Right renal cortex interstitium (tissue), 3 donors: ENCODE measurements around the gene HLX. TPM values are rescaled to one million over a fixed set of nuclear protein-coding genes. Genes with fewer than 3 reads are reported as not detected.

Experiments
- DNase-seq, 3 donors: peaks; one replicate each; pipeline ENCODE4 v3.0.0-alpha.2; 2013; ENCODE audit warnings: low read depth in 3 of 3, low spot score in 2 of 3
- polyA plus RNA-seq, 3 donors: library from polyadenylated mRNA; unstranded; fragments of 120-200 nt; gene quantifications; one replicate each; pipeline ENCODE4 v1.2.1, GENCODE V29; 2013; ENCODE audit not compliant: insufficient read length in 3 of 3

The HLX gene
- polyA plus RNA-seq, 3 donors, result 7.2 to 10.3 (median 9.4) TPM

GRCh38 chr1:220895412-220895946 is 16.2 kb downstream of the HLX start:
- no peak for DNase-seq

DNA sequence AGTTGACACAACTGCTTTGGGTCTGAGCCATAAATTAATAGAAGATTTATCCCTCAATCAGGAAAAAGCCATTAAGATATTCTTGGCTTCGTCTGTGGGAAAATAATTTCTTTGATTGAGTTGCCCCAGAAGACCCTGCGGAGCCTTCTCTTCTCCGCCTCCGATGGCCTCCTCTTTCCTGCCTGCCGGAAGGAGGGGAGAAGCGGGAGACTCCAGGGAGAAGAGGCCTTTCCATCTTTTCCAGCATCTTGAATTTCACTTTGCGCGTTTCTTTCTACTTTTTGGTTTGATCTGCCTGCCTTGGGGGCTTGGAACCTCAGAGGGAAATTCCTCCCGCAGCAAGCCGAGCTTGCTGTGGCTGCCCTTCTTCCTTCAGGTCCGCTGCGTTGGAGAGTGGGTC is 16.8 kb downstream of the HLX start:
- DNase-seq, result no peak

DNA sequence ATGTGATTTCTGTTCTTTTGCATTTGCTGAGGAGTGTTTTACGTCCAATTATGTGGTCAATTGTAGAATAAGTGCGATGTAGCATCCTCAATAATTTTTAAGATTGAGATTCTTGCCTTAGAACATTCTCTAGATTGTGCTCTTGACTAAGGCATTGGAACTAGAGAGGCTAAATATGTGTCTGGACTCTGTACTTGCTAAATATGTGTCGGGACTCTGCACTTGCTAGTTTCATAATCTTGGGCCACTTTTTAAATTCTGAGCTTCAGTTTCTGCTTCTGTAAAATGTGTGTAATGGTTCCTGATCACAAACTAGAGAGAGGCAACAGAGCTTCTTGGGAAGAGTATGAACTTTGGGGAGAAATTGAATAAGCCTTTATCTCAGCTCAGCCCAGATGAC is 21.6 kb downstream of the HLX start:
- no peak for DNase-seq

DNA sequence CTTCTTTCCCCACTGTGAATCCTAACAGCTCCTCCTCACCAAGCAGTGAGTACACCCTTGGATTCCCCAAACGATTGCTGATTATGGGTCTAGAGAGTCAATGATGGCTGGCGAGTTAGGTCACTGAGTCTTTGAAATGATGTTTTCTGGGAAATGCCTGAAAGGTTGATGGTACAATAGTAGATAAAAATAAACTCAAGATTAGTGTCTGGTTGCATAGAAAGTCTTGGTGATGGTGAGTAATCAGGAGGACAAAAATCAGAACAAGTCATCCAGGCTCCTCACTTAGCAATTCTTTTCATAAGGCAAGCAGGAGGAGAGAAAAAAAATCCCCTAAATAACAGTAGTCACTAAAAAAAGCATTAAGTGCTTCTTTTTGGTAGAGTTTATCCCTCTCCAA is 22.6 kb downstream of the HLX start:
- no peak for DNase-seq

GRCh38 chr1:220902916-220903315 is 23.7 kb downstream of the HLX start:
- no peak for DNase-seq

DNA sequence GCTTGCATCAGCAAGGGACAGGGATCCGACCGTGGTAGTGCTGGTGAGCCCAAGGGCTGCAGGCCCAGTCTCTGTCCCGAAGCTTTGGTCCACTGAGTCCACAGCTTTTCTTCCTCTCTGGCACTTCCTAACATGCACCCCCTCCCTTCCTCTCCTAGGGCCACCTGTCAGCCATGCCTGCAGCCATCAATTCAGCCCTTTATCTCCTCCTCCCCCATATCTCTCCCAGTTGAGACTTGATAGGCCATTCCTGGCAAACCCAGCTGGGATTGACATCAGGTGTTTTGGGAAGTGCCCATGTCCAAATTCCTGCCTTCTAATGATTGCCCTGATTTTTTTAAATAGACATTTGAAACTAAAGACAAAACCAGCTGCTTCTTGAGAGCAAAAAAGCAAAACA is 25.6 kb downstream of the HLX start:
- DNase-seq, result no peak

DNA sequence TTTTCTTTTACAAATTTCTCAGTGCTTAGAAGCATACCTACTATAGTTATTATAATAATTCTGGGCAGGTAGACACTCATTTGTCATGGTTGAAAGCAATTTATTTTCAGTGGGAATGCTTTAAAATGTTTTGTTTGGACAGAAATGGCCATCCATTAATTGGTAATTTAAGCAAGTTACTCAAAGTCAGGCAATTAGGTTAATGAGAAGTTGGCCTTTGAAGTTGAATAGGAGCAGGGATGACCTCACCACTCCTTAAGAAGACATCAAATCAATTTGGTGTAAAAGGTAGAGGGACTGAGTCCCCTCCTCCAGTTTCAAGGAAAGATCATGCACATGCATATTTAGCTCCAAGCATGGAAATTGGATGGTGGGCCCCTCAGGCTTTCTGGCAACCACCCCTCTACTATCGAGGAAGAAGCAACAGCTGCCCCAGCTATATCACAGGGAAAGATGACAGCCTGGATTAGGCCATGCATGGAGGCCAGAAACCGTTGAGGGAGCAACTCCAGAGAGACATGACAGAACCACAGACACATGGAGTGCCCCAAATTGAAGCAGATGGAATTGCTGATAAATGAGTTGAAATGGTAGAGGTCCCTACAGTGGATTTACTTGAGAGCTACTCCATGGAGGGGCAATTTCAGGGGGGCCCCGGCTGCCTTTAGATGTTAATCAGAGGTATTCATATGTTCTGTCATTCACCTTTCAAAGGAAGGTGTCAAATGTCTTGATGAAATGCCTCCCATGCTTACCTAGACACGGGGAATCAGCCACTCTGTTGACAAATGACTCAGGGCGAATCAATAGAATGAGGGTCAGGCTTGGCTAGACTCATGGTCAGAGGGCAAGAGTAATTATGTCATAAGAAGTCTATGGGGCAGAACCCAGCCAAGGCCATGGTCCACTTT is 26.7 kb downstream of the HLX start:
- no peak for DNase-seq

DNA sequence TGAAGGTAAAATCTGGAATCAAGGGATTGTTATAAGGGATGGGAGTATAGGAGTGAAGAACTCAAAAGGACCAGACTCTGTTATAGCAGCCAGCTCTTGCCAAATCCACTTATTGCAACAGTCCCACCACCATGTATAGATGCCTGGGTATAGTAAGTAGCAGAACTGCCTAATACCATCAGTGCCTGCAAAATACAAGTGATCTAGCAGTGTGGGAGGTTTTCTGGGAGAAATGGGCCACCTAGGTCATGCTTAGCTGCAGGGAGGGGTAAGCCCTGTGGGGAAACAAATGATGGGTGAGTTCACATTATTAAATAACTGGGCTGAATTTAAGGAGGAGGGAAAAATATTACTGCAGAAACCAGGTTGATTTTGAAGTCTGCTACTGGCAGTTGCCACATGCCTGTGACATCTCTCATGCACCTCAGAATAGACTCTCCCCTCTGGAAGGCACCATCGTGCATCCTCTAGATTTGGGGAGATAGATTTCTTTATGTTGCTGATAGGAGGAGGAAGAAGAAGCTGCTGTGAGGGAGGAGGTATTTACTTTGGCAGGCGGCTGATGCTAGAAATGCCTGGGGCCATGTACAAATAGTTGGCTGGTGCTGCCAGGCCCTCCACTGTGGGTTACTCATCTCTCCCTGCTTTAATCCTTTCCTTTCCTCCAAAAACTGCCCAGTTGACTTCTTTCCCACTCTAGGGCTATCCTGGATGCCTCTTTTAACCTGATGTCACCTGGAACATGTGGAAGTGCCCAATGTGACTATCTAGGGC is 27.5 kb downstream of the HLX start:
- DNase-seq, result no peak

DNA sequence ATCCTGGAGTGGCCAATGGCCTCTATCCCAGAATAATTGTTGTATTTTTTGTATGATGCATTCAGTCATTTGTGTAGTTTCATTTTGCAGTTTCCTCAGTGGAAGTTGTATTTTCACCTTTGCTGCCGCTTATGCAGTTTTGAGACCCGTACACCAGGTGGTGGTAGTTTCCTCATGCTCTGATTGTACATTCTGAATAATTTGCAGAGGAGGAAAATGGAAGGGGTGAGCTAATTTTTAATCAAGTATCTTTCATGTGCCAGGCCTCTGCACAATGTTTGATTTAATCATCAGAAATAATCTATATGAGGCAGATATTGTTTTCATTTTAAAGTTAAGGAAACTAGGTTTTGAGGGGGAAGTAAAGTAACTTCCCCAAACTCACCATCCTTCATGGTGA is 29.5 kb downstream of the HLX start:
- DNase-seq, result no peak

DNA sequence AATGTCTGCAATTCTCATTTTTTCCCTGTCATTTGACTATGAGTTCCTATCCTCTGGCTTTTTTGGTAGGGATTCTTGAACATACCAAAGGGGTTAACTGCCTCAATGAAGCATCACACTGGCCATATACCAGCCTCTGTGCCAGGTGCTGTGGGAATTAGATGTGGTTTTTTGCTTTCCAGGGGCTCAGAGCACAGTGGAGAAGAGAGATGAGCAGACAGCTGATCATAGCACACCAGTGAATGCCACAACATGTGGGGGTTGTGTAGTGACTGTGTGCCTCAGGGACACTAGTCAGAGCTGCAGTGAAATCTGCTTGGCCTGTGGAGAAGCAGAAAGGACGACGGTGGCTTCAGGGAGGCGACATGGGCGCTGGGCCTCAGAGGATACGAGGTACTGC is 30.8 kb downstream of the HLX start:
- DNase-seq, result no peak

DNA sequence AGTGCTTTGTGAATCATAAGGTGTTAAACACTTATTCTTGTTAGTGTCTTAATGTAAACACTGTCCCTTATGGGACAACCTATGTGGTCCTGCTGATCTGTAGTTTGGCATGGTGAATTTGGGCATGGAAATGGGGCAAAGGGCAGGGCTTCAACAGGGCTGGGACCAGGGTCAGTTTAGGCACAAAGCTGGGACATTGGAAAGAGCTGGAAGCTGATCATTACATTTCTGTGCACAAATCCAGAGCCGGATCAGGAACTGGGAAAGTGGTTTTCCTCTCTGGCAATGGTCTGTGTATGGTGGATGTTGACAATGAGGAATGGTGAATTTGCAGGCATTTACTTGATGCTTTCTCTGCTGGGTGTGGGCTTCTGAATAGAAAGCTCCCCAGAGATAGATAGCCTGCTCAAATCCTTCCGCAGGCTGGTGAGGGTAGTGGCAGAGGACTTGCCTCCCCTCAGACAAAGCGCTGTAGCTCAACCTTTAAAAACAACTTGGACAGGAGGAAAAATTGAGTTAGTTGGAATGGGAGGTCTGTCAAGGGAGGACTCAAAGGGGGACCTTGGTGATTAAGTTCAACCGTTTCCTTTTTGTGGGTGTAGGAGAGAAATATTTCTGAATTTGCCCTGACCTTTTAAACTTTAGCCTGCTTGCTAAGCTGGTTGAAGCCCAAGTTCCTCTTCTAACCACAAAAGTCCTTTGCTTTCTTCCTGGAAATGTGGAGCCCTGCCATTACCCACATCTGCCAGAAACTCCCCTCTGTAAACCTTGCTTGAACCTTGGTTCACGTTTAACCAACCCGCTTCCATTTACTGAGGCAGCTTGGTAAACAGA is 35.3 kb downstream of the HLX start:
- no peak for DNase-seq

DNA sequence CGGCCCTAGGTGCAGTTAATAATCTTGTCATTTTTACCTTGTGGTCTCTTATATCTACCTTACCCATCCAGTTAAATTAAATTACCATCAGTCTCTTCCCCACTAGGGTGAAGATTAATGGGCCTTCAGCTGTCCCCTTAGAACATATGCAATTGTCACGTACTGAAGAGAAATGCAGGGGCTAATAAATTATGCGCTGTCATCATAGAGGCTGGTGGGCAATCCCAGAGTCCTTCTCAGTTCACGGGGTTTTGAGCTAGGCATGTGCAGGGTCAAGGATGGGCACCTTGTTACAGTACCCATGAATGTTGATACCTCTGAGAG is 35.8 kb downstream of the HLX start:
- no peak for DNase-seq

DNA sequence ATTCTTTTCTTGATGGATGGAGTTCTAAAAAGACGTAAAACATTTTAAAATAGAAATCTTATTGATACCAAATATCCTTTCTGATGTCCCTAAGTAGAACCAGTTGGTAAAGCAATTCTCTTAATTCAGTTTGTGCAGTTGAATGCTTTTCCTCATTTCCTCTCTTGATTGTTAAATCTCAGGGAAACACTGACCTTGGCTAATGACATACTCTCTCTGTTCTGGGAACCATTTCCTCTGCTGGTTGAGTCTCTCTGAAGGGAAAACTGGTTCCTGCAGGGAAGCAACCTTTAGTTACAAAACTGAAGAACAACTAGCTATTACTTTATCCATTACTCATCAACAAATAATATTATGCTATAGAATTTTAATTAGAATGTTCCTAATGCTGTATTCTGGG is 36.7 kb downstream of the HLX start:
- DNase-seq, result no peak

DNA sequence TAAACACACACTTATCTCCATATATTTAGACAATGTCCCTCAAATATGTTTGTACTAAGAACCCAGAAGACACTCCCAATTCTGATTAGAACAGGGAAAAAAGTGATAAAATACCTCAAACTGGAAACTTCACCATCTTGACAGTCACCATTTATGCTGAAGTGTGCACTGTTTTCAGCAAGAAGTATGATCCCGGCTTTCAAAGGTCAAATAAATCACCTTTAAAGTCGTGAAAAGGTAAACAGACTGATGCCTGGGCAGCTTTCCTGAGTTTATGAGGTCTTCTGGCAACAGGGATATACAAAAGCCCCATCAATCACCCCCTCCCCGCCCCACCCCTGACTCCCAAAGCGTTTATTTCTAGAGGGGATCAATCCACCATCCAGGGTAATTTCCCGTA is 37.9 kb downstream of the HLX start:
- no peak for DNase-seq

DNA sequence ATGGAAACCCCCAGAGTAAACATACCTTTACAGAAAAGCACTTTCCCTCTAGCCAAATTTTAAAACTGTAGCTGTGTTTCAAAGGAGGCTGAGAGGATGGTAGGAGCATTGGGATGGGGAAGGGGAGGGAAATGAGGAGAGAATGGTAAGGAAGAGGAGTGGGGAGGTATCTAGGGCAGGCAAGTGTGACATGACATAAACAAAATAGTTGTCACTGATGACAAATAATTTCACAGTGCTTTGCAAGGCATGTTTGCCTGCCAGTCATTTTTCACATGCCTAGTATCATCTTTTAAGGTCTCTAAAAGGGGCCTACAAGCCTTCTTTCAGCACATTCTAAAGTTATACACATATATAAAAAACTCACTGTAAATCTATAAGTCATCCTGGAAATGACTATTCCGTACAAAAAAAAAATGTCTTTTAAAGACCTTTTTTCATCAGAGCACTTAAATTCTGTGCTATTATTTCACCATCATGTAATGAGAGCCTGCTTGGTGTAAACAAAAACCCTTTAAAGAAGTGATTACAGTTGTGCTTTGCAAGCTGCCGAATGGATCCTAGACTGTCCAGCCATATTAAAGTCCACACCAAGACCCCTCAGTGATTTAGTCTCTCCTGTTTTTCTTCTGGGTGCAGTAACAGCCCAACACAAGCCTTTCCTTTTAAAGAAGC is 38.4 kb downstream of the HLX start:
- DNase-seq, result no peak

- DNase-seq, result no peak
These were observed 39.2 kb downstream of the HLX start for GRCh38 chr1:220918285-220918951.

- DNase-seq, result no peak
These were observed 41.7 kb downstream of the HLX start for GRCh38 chr1:220920967-220921366.

DNA sequence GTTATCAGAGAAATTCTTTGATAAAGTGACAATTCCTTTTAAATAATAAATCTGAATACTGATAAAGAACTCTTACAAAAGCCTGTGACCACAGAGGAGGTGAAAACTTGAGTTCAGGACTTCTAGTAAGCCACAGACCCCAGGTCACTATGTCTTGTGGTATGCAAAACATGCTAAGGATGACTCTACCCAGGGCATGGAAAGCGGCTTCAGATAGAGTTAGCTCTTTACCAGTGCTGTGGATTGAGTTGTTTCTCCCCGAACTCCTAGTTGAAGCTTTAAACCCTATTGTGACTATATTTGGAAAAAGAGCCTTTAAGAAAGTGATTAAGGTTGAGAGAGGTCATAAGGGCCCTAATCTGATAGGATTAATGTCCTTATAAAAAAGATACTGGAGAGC is 42.3 kb downstream of the HLX start:
- no peak for DNase-seq

- DNase-seq, result no peak
These were observed 42.9 kb downstream of the HLX start for GRCh38 chr1:220921971-220922635.
